ENCODE results near the gene TRIM24.

TRIM24 gene

DNA sequence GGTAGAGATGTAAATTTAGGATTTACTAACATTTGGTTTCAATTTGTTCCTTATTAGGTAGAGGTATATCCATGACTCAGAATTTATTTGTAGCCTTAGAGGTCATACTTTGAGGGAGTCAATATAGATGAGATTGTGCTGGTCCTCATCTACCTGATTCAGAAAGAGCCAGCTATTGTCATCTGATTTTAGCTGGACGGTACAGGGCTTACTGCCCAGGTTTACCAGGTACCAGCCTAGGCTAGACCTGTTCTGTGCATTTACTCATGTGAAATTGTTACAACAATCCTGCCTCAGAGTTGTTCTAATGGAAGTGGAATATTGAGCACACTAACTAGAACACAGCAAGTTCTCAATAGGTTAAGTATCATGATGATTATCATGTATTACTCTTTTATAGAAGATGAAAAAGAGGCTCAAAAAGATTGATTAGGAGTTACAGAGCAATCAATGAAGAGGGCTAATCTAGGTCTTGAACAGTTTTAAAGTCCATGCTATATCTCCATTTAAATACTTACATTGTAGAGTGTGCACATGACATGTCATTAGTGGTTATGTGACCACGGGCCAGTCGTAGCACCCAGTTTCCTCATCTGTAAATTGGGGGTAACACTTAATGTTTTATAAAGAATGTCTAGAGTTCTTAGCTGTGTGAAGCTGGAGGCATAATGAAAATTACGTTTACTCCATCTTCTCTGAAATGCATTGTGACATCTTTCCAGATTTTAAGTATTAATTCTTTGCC is 42.1 kb downstream of the TRIM24 start:
- no peaks in the 10 kb centered on the region for H3K27me3 ChIP-seq (ENCODE audit: insufficient read depth, insufficient read length)
- no peaks in the 10 kb centered on the region for H3K4me1 ChIP-seq (ENCODE audit: insufficient read depth, insufficient read length)
- no peak overlapping the region for H3K4me3 ChIP-seq (ENCODE audit: insufficient read length, low read depth)
- DNase-seq (ENCODE audit: low read depth, low spot score), result no peak
- TF ChIP-seq SUZ12 (IDR thresholded peaks at IDR 0.05; ENCODE audit: extremely low read depth, insufficient read depth, insufficient read length) (no peak), YY1 (IDR thresholded peaks at IDR 0.05; ENCODE audit: insufficient read depth, insufficient read length) (no peak), ZNF274 (IDR thresholded peaks at IDR 0.05; ENCODE audit: low read depth, low read length) (no peak)
- H3K9me3 ChIP-seq (ENCODE audit: insufficient read depth, low read length), result no peaks in the 10 kb centered on the region
- peaks cover 13% of the 10 kb centered on the region for H3K36me3 ChIP-seq (ENCODE audit: insufficient read depth, insufficient read length, low read length)
- H3K9ac ChIP-seq (ENCODE audit: insufficient read length, low read depth), result no peak overlapping the region

DNA sequence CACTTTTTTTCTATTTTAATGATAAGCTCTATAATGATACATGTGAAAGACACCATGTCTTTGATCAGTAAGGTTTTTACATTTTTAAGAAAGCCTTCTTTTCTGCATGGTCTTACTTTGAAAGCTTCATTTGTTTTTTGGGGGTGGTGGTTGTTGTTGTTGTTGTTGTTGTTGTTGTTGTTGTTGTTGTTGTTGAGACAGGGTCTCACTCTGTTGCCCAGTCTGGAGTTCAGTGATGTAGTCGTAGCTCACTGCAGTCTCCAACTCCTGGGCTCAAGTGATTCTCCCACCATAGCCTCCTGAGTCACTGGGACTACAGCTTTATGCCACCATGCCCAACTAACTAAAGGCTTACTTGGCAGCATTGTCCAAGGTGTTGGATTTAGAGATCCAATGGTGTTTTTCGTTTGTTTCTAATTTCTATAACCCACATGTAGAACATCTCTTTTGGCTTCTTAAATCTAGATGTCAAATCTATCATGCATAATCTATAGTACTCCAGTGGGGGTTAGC is 45.4 kb downstream of the TRIM24 start:
- no peak for DNase-seq (ENCODE audit: low read depth, low spot score)
- Histone ChIP-seq H3K9me3 (ENCODE audit: insufficient read depth, low read length) (no peaks in the 10 kb centered on the region), H3K9ac (ENCODE audit: insufficient read length, low read depth) (no peak overlapping the region), H3K36me3 (ENCODE audit: insufficient read depth, insufficient read length, low read length) (peaks cover 31% of the 10 kb centered on the region), H3K4me1 (ENCODE audit: insufficient read depth, insufficient read length) (no peaks in the 10 kb centered on the region), H3K4me3 (ENCODE audit: insufficient read length, low read depth) (no peak overlapping the region), H3K27me3 (ENCODE audit: insufficient read depth, insufficient read length) (no peaks in the 10 kb centered on the region)
- TF ChIP-seq ZNF274 (IDR thresholded peaks at IDR 0.05; ENCODE audit: low read depth, low read length), result no peak
- TF ChIP-seq SUZ12 (IDR thresholded peaks at IDR 0.05; ENCODE audit: extremely low read depth, insufficient read depth, insufficient read length), result no peak
- no peak for TF ChIP-seq YY1 (IDR thresholded peaks at IDR 0.05; ENCODE audit: insufficient read depth, insufficient read length)

DNA sequence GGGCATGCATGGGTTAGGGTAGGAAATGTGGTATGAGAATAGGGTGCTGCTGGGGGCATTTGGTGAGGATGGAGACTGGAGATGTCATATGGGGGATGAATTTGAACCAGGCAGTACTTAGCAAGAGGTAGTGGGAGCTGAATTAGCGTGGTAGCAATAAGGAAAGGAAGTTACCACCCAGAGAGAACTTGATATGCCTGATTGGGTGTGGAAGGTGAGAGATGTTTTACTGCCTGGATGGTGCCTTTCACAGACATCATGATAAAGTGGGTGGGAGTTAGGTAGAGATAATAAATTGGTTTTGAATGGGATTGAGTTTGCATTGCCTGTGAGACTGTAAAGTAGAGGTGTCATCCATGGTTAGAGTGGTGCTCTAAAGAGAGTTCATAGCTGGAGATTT is 46.7 kb downstream of the TRIM24 start:
- Histone ChIP-seq H3K9me3 (ENCODE audit: insufficient read depth, low read length) (peaks cover 6% of the 10 kb centered on the region), H3K9ac (ENCODE audit: insufficient read length, low read depth) (no peak overlapping the region), H3K4me1 (ENCODE audit: insufficient read depth, insufficient read length) (no peaks in the 10 kb centered on the region), H3K27me3 (ENCODE audit: insufficient read depth, insufficient read length) (no peaks in the 10 kb centered on the region), H3K4me3 (ENCODE audit: insufficient read length, low read depth) (no peak overlapping the region), H3K36me3 (ENCODE audit: insufficient read depth, insufficient read length, low read length) (peaks cover 36% of the 10 kb centered on the region)
- DNase-seq (ENCODE audit: low read depth, low spot score), result no peak
- TF ChIP-seq YY1 (IDR thresholded peaks at IDR 0.05; ENCODE audit: insufficient read depth, insufficient read length) (no peak), SUZ12 (IDR thresholded peaks at IDR 0.05; ENCODE audit: extremely low read depth, insufficient read depth, insufficient read length) (no peak), ZNF274 (IDR thresholded peaks at IDR 0.05; ENCODE audit: low read depth, low read length) (no peak)

DNA sequence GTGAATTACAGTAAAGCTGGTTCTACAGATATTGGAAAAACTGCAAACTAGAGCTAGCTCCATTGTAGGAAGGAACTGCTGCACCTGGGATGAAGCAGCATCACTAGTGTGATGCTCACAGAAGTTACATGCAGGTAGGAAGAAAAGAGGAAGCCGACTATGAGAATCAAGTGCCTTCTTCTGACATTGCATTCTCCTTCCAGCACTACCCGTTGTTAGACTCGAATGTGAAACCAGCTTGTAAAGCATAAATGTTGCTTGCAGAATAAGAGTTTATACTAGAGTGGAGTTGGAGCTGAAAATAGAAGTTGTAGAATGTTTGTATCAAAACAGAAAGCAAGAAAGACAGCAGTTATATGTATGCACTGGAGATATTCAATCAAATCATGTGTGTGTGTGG is 49.9 kb downstream of the TRIM24 start:
- TF ChIP-seq ZNF274 (IDR thresholded peaks at IDR 0.05; ENCODE audit: low read depth, low read length) (no peak), SUZ12 (IDR thresholded peaks at IDR 0.05; ENCODE audit: extremely low read depth, insufficient read depth, insufficient read length) (no peak), YY1 (IDR thresholded peaks at IDR 0.05; ENCODE audit: insufficient read depth, insufficient read length) (no peak)
- peaks cover 56% of the 10 kb centered on the region for H3K36me3 ChIP-seq (ENCODE audit: insufficient read depth, insufficient read length, low read length)
- H3K9me3 ChIP-seq (ENCODE audit: insufficient read depth, low read length), result peaks cover 16% of the 10 kb centered on the region
- no peak for DNase-seq (ENCODE audit: low read depth, low spot score)
- no peak overlapping the region for H3K4me3 ChIP-seq (ENCODE audit: insufficient read length, low read depth)
- no peaks in the 10 kb centered on the region for H3K27me3 ChIP-seq (ENCODE audit: insufficient read depth, insufficient read length)
- no peaks in the 10 kb centered on the region for H3K4me1 ChIP-seq (ENCODE audit: insufficient read depth, insufficient read length)
- H3K9ac ChIP-seq (ENCODE audit: insufficient read length, low read depth), result no peak overlapping the region

DNA sequence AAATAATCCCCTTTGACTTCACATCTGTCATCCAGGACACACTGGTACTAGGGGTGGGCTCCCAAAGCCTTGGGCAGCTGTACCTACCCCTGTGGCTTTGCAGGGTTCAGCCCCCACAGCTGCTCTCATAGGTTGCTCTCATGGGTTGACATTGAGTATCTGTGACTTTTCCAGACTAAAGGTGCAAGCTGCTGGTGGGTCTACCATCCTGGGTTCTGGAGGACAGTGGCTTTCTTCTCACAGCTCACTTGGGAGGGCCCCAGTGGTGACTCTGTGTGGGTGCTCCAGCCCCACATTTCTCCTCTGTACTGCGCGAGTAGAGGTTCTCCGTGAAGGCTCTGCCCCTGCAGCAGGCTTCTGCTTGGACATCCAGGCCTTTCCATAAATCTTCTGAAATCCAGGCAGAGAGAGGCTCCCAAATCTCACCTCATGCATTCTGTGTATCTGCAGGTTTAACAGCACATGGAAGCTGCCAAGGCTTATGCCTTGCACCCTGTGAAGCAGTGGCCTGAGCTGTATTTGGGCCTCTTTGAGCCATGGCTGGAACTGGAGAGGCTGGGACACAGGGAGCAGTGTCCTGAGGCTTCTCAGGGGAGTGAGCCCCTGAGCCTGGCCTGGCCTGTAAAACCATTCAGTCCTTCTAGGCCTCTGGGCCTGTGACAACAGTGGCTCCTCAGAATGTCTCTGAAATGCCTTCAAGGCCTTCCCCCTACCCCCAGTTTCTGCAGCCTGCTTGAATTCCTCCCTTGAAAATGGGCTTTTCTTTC is 52.2 kb downstream of the TRIM24 start:
- peaks cover 16% of the 10 kb centered on the region for H3K9me3 ChIP-seq (ENCODE audit: insufficient read depth, low read length)
- no peak overlapping the region for H3K9ac ChIP-seq (ENCODE audit: insufficient read length, low read depth)
- peaks cover 54% of the 10 kb centered on the region for H3K36me3 ChIP-seq (ENCODE audit: insufficient read depth, insufficient read length, low read length)
- H3K4me3 ChIP-seq (ENCODE audit: insufficient read length, low read depth), result no peak overlapping the region
- DNase-seq (ENCODE audit: low read depth, low spot score), result no peak
- no peaks in the 10 kb centered on the region for H3K27me3 ChIP-seq (ENCODE audit: insufficient read depth, insufficient read length)
- no peaks in the 10 kb centered on the region for H3K4me1 ChIP-seq (ENCODE audit: insufficient read depth, insufficient read length)
- TF ChIP-seq YY1 (IDR thresholded peaks at IDR 0.05; ENCODE audit: insufficient read depth, insufficient read length), result no peak

DNA sequence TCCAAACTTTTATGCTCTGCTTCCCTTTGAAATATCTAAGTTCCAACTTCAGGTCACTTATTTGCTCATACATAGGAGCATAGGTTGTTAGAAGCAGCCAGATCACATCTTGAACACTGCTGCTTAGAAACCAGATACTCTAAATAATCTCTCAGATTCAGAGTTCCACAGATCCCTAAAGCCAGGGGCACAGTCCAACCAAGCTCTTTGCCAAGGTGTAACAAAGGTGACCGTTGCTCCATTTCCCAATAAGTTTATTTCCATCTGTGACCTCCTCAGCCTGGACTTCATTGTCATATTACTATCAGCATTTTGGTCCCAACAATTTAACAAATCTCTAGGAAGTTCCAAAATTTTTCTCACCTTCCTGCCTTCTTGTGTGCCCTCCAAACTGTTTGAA is 52.8 kb downstream of the TRIM24 start:
- Histone ChIP-seq H3K4me3 (ENCODE audit: insufficient read length, low read depth) (no peak overlapping the region), H3K4me1 (ENCODE audit: insufficient read depth, insufficient read length) (no peaks in the 10 kb centered on the region), H3K9me3 (ENCODE audit: insufficient read depth, low read length) (peaks cover 16% of the 10 kb centered on the region), H3K36me3 (ENCODE audit: insufficient read depth, insufficient read length, low read length) (peaks cover 53% of the 10 kb centered on the region), H3K9ac (ENCODE audit: insufficient read length, low read depth) (no peak overlapping the region), H3K27me3 (ENCODE audit: insufficient read depth, insufficient read length) (no peaks in the 10 kb centered on the region)
- TF ChIP-seq SUZ12 (IDR thresholded peaks at IDR 0.05; ENCODE audit: extremely low read depth, insufficient read depth, insufficient read length) (no peak), ZNF274 (IDR thresholded peaks at IDR 0.05; ENCODE audit: low read depth, low read length) (no peak), YY1 (IDR thresholded peaks at IDR 0.05; ENCODE audit: insufficient read depth, insufficient read length) (no peak)
- DNase-seq (ENCODE audit: low read depth, low spot score), result no peak

DNA sequence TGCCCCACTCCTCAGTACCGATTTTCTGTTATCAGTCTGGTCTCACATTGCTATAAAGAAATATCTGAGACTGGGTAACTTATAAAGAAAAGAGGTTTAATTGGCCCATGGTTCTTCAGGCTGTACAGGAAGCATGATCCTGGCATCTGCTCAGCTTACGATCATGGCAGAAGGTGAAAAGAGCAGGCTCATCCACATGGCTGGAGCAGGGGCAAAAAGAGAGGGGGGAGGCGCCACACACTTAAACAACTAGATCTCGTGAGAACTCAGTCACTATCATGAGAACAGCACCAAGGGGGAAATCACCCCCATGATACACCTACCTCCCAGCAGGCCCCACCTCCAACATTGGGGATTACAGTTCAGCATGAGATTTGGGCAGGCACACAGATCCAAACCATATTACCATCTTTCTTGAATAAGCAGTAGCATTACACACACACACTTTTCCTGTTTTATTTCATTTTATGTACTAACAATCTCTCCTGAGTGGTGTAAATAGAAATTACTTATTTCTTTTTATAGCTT is 53.3 kb downstream of the TRIM24 start:
- Histone ChIP-seq H3K9me3 (ENCODE audit: insufficient read depth, low read length) (peaks cover 16% of the 10 kb centered on the region), H3K4me3 (ENCODE audit: insufficient read length, low read depth) (no peak overlapping the region), H3K36me3 (ENCODE audit: insufficient read depth, insufficient read length, low read length) (peaks cover 53% of the 10 kb centered on the region), H3K9ac (ENCODE audit: insufficient read length, low read depth) (no peak overlapping the region), H3K27me3 (ENCODE audit: insufficient read depth, insufficient read length) (no peaks in the 10 kb centered on the region), H3K4me1 (ENCODE audit: insufficient read depth, insufficient read length) (no peaks in the 10 kb centered on the region)
- DNase-seq (ENCODE audit: low read depth, low spot score), result no peak
- no peak for TF ChIP-seq ZNF274 (IDR thresholded peaks at IDR 0.05; ENCODE audit: low read depth, low read length)
- no peak for TF ChIP-seq YY1 (IDR thresholded peaks at IDR 0.05; ENCODE audit: insufficient read depth, insufficient read length)
- no peak for TF ChIP-seq SUZ12 (IDR thresholded peaks at IDR 0.05; ENCODE audit: extremely low read depth, insufficient read depth, insufficient read length)

Data from NT2/D1 (cell line).